Measurements from ENCODE around the gene ANKRD66. TPM values are rescaled to one million over a fixed set of nuclear protein-coding genes. Genes with fewer than 3 reads are reported as not detected.

Gene ANKRD66
- total RNA-seq, 1 experiment from 2014 or later, result not detected

Other genes starting within 250 kb of the ANKRD66 start
- gene CYP39A1, start 94.1 kb upstream of the ANKRD66 start, total RNA-seq (2014; rRNA removed; shearing (Covaris generic); ENCODE audit: low replicate concordance), result 0.10 TPM in 1 of 2 replicates, not detected in the other
- gene SLC25A27, start 94.0 kb upstream of the ANKRD66 start, total RNA-seq (2014; rRNA removed; shearing (Covaris generic); ENCODE audit: low replicate concordance), result 0.32 and 15.2 TPM in 2 replicates
- not detected in 2 replicates for gene TDRD6, start 59.0 kb upstream of the ANKRD66 start, total RNA-seq (2014; rRNA removed; shearing (Covaris generic); ENCODE audit: low replicate concordance)
- gene PLA2G7, start 11.6 kb upstream of the ANKRD66 start, total RNA-seq (2014; rRNA removed; shearing (Covaris generic); ENCODE audit: low replicate concordance), result not detected in 2 replicates
- not detected in 2 replicates for gene MEP1A, start 46.5 kb downstream of the ANKRD66 start, total RNA-seq (2014; rRNA removed; shearing (Covaris generic); ENCODE audit: low replicate concordance)
- not detected in 2 replicates for gene ADGRF5, start 175.0 kb downstream of the ANKRD66 start, total RNA-seq (2014; rRNA removed; shearing (Covaris generic); ENCODE audit: low replicate concordance)

Data from MG63 (cell line).